Parathyroid adenoma (tissue), 2 donors: Measurements from ENCODE around the gene CXCR6.

ENCODE experiments used
- H2AFZ ChIP-seq: fragments of 300-600 bp; sonication (generic); one replicate; pipeline ENCODE4 v1.7.0; 2017; ENCODE audit warnings: antibody characterized with exemption, mild to moderate bottlenecking
- H3K27ac ChIP-seq: fragments of 300-600 bp; sonication (generic); one replicate; pipeline ENCODE4 v1.7.0; 2017
- H3K27me3 ChIP-seq: fragments of 300-600 bp; sonication (generic); one replicate; pipeline ENCODE4 v1.7.0; 2017; ENCODE audit warnings: low read length; ENCODE audit not compliant: control insufficient read depth, insufficient read depth
- H3K36me3 ChIP-seq: fragments of 300-600 bp; sonication (generic); one replicate; pipeline ENCODE4 v1.7.0; 2017; ENCODE audit warnings: low read length; ENCODE audit not compliant: control insufficient read depth, insufficient read depth
- H3K4me1 ChIP-seq: fragments of 300-600 bp; sonication (generic); one replicate; pipeline ENCODE4 v1.7.0; 2017; ENCODE audit warnings: control low read depth
- H3K4me2 ChIP-seq: fragments of 300-600 bp; sonication (generic); one replicate; pipeline ENCODE4 v1.7.0; 2017; ENCODE audit warnings: low read length
- H3K4me3 ChIP-seq: fragments of 300-600 bp; sonication (generic); one replicate; pipeline ENCODE4 v1.7.0; 2017; ENCODE audit warnings: low read depth, low read length
- H3K79me2 ChIP-seq: fragments of 300-600 bp; sonication (generic); one replicate; pipeline ENCODE4 v1.7.0; 2017; ENCODE audit warnings: control low read depth
- H3K9ac ChIP-seq: fragments of 300-600 bp; sonication (generic); one replicate; pipeline ENCODE4 v1.7.0; 2017; ENCODE audit warnings: mild to moderate bottlenecking
- H3K9me3 ChIP-seq: fragments of 300-600 bp; sonication (generic); one replicate; pipeline ENCODE4 v1.7.0; 2017; ENCODE audit warnings: low read length; ENCODE audit not compliant: control insufficient read depth
- CTCF ChIP-seq: fragments of 300-600 bp; sonication (generic); IDR thresholded peaks from one replicate; pipeline ENCODE4 v1.7.0; 2017; ENCODE audit warnings: antibody characterized with exemption, mild to moderate bottlenecking
- donor health status: primary hyperparathyroidism.

CXCR6 gene

GRCh38 chr3:45943207-45943846 is at the start of gene CXCR6:
Gene CXCR6, plus strand, starts transcription at chr3:45943464. Its CDS starts 3,018 bp downstream, at chr3:45946482.
- no peaks in the 10 kb centered on the region for H3K9me3 ChIP-seq
- no peak within 1 kb of the TSS for H3K4me3 ChIP-seq
- H3K4me1 ChIP-seq, result no peaks in the 10 kb centered on the region
- no peaks in the 10 kb centered on the region for H3K79me2 ChIP-seq
- no peak within 1 kb of the TSS for H3K27ac ChIP-seq
- H3K36me3 ChIP-seq, result no peaks in the 10 kb centered on the region
- H3K27me3 ChIP-seq, result no peaks in the 10 kb centered on the region
- no peak within 1 kb of the TSS for H3K9ac ChIP-seq
- no peak for TF ChIP-seq CTCF
- H2AFZ ChIP-seq, result no peak within 1 kb of the TSS
- no peak within 1 kb of the TSS for H3K4me2 ChIP-seq

GRCh38 chr3:45894015-45894414 is 49.2 kb upstream of the CXCR6 start:
- H3K4me2 ChIP-seq, result no peak overlapping the region
- H3K4me3 ChIP-seq, result no peak overlapping the region
- no peaks in the 10 kb centered on the region for H3K27me3 ChIP-seq
- TF ChIP-seq CTCF, result no peak
- H3K36me3 ChIP-seq, result no peaks in the 10 kb centered on the region
- no peak overlapping the region for H3K27ac ChIP-seq
- H3K4me1 ChIP-seq, result peaks cover 4% of the 10 kb centered on the region
- H2AFZ ChIP-seq, result no peak overlapping the region
- no peak overlapping the region for H3K9ac ChIP-seq
- no peaks in the 10 kb centered on the region for H3K9me3 ChIP-seq
- H3K79me2 ChIP-seq, result no peaks in the 10 kb centered on the region

- no peak overlapping the region for H3K4me2 ChIP-seq
- H3K36me3 ChIP-seq, result no peaks in the 10 kb centered on the region
- H3K27ac ChIP-seq, result no peak overlapping the region
- no peak overlapping the region for H2AFZ ChIP-seq
- H3K9me3 ChIP-seq, result no peaks in the 10 kb centered on the region
- H3K4me1 ChIP-seq, result no peaks in the 10 kb centered on the region
- TF ChIP-seq CTCF, result no peak
- H3K9ac ChIP-seq, result no peak overlapping the region
- no peak overlapping the region for H3K4me3 ChIP-seq
- no peaks in the 10 kb centered on the region for H3K27me3 ChIP-seq
- H3K79me2 ChIP-seq, result no peaks in the 10 kb centered on the region
Measured at GRCh38 chr3:45895686-45896468, 47.4 kb upstream of the CXCR6 start.

- TF ChIP-seq CTCF, result no peak
- no peak overlapping the region for H3K4me3 ChIP-seq
- no peaks in the 10 kb centered on the region for H3K36me3 ChIP-seq
- no peak overlapping the region for H3K27ac ChIP-seq
- no peak overlapping the region for H3K9ac ChIP-seq
- no peaks in the 10 kb centered on the region for H3K4me1 ChIP-seq
- H2AFZ ChIP-seq, result no peak overlapping the region
- no peaks in the 10 kb centered on the region for H3K9me3 ChIP-seq
- no peaks in the 10 kb centered on the region for H3K27me3 ChIP-seq
- H3K4me2 ChIP-seq, result no peak overlapping the region
- H3K79me2 ChIP-seq, result no peaks in the 10 kb centered on the region
Measured at GRCh38 chr3:45896956-45897355, 46.3 kb upstream of the CXCR6 start.
